HG03025 (cell line): ENCODE results near the gene MRPS34.
"Not testable (repeated sequence)": the region's sequence is repeated elsewhere in the genome, so short reads cannot be mapped to it uniquely, and the experiment has no call there.

Source experiments
- ATAC-seq: cut with Tn5 transposase; IDR thresholded peaks from one replicate; pipeline ENCODE4 v1.9.1; 2021; ENCODE audit warnings: mild to moderate bottlenecking, moderate library complexity; ENCODE audit not compliant: unreplicated experiment, low FRiP score

The MRPS34 gene

DNA sequence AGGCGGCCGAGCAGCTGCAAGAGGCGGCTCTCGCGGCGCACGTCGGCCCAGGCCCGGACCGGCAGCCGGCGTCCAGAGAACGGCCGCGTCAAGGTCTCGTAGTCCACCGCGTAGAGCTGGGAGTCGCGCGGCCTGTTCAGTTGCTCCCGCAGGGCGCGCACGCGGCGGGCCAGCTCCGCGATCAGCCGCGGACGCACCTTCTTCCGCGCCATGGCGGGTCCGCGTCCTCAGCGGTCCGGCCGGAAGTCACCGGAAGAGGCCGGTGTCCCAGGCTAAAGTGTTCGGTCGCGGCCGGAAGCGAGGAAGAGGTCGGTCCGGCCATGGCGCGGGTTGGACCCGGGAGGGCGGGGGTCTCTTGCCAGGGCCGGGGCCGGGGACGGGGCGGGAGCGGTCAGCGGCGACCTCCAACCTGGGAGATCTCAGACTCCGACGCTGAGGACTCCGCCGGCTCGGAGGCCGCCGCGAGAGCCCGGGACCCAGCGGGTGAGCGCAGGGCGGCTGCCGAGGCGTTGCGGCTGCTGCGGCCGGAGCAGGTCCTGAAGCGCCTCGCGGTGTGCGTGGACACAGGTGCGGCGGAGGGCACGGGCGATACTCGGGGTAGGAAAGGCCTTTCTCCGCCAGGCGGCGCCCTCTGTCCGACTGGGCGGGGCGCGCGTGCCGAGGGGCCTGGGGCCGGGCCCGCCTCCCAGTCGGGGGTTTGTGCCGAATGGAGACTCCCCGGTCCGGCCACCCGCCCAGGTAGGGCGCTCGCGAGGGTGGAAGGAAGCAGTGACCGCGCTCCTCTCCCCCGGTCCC lies at the start of gene MRPS34:
Gene MRPS34 (minus strand): TSS at position 227 of the 795 bp plus-strand sequence. CDS start 15 bp downstream, at position 212.
- no peak for ATAC-seq

DNA sequence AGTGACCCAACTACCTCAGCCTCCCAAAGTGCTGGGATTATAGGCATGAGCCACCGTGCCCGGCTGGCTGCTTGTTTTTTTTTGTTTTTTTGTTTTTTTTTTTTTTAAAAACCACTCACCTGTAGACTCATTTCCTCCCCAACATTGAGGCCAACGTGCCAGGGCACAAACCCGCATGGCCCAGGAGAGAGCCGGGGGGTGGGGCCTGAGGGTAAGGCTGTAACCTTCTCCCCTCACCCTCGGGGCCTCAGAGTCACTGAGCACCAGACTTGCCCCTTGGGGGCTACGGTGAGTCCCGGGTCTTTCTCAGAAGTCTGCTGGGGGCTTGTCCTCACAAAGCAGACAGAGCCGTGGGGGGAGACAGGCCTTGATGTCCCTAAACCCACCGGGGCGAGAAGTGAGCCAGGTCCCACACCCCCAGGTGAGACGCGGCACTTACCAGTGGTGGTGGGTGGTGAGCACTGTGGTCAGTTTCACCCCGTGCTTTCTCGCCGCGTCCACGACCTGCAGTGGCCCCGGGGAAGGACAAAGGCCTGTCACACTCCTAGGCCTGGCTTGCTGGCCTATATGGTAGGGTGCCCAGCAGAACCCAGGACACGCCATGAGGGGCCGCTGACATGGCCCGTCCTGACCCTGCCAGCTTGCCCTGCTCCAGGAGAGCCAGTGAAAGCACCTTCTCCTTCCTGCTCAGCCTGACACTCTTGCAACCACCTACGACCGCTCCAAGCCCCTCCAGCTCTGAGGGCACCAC lies 49.1 kb upstream of the MRPS34 start:
- ATAC-seq = no peak

DNA sequence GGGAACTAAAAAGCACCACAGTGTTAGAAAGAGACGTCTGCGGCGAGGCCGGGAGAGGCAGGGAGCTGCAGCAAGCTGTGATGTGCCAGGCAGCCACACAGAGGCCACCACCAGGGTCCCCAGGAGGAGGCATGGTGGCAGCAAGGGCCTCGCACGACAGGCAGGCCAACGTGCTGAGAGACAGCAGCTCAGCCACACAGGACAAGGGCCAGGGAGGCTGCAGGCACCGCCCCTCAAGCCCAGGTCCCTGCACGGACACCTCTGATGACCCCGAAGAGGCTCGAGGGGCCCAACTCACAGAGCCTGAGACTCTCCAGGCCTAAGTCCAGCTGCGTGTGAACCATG lies 48.0 kb upstream of the MRPS34 start:
- no peak for ATAC-seq

DNA sequence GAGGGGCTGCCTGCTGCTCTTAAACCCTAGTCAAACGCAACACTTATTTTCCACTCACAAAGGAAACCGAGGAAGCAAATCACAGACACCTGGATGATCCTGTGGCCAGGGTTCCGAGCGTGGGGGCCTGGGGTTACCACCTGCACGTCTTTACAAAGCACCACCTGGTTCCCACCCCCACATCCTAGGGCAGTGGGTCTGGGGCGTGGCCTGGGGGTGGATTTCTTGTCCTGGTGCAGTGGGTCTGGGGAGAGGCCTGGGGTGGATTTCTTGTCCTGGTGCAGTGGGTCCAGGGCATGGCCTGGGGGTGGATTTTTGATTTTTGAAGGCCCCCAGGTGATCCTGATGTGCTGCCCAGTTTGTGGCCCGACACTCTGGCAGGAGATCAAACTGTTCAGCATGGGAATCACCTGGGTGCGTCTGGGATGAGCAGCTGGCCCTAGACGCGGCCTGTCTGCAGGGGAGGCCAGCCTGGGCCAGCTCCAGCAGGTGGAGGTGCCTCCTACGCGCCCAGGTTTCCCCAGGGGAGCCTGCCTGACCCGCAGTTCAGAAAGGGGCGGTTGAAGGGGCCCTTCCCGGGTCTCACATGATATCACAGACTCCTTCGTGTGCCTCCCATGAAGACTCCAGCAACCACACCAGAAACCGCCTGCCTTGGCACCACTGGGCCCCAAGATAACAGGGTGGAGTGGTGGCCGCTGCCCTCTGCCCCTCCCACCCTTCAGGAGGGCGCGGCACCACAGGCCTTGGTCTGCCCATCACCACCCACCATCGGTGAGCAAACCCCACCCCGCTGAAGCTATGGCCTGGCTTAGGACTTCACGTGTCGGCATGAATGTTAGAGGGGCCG lies 47.4 kb upstream of the MRPS34 start:
- ATAC-seq = no peak

DNA sequence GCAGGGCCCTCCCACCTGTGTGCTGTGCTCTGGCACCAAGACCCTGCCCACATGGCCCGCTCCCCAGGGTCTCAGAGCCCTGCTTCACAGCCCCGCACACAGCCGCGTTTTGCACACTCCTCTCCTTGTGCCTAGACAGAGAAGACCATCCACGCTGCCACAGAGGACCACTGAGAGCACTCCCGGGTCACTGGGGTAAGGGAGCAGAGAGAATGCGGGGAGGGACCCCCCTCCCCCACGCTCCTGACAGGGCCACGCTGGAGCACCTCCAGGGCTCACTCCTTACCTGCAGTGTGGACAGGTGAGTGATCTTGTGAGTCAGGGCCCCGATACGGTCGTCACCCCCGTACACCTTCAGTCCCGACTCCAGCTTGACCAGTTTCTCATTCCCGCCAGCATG lies 46.7 kb upstream of the MRPS34 start:
- ATAC-seq = no peak

DNA sequence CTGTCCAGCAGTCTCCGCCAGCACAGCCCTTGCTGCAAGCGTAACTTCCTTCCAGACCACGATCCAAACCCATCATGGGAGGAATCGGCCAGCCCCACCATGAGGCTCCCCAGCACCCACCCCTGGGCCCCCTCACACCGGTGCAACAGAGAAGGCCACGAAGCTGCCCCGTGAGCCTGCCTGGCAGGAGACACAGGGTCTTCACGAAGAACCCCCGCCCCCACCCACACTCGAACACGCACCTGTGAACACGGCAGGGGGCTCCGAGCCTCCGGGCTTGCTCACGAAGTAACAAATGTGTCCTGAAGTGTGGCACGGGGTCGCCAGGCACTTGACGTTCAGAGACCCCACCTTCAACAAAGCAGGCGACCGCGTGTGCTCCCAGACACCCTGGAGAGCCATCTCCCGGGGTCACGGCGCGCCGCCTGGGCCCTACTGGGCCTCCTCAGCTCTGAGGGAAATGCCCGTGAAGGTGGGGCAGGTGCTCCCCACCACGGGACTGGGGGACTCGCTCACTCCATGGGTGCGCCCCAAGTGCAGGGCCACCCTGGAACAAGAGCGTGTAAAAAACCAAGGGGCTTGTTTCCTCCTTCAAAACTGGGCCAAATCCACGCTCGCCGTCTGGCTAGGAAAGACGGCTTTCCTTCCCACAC lies 46.1 kb upstream of the MRPS34 start:
- ATAC-seq = no peak

DNA sequence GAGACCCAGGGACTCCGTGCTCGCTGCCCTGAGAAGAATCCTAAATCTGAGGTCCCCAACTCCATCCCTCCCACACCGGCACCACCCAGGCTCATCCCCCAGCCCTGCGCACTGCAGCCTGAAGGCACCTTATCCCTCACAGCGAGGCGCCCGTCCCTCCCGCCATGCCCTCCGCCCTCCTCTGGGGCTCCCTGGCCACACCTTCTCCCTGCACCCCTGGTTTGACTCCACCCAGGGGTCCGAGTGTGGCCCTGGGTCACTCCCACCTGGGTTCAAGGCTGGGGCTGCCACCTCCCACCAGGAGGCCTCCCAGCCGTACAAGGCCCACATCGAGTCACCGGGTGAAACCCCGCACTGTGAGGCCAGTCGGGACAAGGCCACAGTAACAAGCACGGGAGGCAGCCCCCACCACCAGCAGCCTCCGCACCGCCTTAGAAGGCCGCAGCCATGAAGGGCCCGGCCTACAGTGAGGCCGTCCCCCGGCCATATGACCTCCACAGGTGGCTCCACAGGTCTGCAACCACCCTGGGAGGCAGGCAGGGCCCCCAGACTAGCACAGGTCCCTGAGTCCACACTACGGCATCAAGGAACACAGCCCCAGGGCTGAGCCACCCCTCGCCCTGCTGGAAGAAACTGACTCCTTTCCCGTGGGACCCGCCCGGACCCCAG lies 45.4 kb upstream of the MRPS34 start:
- no peak for ATAC-seq

DNA sequence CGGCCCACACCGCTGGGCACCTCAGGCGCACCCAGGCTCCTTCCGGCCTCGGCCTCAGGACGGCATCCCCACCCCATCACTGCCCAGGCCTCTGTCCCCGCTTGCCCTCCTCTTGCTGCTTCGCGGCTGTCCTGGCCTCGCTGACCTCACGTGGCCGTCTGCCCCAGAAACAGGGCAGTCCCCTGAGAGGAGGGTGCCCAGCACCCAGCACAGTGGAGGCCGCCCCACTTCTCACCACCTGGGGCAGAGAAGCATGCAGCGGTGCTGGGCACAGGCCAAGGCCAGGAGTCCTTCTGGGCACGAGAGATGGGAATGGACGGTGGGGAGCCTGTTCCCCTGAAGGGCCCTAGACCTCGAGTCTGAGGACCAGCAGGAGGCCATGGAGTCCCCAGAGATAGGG lies 44.8 kb upstream of the MRPS34 start:
- ATAC-seq = no peak

DNA sequence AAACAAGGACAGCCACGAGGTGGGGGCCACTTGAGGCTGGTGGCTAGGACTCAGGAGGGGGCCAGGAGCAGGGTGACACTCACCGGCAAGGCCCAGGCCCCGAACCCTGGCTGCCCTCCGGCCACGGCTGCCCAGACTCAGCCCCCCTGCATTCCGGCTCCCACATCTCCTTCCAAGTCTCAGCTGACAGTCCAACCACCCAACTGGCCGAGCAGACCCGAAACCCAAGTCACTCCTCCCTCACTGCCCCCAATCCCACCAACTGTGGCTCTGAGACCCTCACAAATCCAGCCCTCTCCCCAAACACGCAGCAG lies 44.3 kb upstream of the MRPS34 start:
- no peak for ATAC-seq

DNA sequence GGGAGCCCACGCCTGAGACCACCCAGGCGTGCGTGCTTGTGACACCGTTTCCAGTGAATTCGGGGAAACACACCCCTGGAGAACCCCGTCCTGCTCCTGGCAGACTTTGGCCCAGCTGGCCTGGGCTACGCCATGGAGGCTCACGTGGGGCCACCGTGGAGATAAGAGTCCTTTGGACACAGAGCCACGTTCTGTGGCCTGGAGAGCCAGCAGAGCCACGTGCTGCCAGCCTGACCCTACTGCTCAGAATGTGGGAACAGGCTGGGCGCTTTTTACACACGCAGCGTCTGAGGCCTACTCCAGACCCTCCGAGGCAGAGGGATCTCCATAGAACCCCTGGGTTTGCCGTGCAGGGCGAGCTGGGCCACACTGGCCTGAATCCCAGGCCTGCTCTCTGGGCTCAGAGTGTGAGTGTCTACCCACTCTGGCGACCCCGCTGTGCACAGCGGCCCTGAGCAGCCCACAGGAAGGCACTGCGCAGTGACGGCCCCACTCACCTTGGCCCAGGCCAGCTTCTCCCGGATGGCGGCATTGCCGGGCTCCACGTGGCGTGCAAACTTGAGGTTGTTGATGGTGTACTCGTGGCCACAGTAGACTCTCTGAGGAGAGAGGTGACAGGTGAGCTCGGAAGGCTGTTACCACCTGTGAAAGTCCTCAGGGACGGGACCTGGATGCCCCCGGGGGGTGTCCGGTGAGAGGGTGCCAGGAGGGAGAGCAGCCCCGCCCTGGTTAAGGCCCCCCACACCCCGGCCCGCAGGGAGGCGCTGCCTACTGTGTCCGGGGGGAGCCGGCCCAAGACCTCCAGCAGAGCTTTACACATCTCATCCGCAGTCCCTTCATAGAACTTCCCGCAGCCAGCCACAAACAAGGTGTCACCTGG lies 43.7 kb upstream of the MRPS34 start:
- no peak for ATAC-seq

DNA sequence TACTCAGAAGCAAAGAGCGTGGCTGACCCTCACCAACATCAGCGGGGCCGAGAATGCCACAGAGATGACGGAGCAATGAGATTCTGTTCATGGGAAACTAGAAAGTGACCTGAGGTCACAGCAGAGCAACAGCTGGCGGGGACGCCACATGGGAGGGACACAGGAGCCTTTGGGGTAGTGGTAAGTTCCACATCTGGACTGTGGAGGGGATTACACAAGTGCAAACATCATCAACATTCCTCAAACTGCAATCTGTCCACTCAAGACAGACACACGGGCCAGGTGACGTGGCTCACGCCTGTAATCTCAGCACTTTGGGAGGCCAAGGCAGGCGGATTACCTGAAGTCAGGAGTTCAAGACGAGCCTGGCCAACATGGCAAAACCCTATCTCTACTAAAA lies 42.5 kb upstream of the MRPS34 start:
- no peak for ATAC-seq

DNA sequence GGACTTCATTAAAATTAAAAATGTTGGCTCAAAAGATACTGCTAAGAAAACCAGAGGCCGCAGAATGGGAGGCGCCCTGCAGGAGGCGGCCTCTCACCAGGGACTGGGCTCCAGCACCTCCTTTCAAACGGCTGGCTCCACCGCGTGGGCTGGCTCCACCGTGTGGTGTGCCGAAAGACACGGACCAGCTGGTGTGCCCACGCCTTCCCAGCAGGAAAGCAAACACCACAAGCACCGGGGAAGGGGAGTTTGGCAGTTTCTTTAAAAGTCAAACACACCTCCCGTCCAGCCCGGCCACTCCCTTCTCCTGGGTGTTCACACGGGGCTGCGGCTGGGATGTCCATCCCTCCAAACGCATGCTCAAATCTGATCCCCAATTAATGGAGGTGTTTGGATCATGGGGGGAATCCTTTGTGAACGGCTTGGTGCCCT lies 39.8 kb upstream of the MRPS34 start:
- ATAC-seq = no peak

DNA sequence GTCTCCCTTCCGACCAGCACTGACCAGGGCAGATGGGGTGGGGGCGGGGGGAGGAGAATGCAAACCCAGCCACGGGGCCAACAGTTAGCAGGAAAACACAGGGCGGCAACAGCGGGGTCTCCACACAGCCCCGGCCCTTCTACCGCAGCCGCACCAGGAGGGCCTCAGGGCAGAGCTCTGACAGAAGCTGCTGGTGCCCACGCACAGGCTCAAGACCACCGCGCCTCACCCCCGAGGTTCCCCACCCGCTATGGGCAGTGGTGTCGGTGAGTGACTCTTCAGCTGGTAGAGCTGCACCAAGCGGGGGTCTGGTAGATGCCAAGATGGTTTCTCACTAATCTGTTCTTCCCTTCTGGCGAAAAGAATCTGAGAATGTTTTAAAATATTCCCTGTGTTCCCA lies 37.6 kb upstream of the MRPS34 start:
- no peak for ATAC-seq

DNA sequence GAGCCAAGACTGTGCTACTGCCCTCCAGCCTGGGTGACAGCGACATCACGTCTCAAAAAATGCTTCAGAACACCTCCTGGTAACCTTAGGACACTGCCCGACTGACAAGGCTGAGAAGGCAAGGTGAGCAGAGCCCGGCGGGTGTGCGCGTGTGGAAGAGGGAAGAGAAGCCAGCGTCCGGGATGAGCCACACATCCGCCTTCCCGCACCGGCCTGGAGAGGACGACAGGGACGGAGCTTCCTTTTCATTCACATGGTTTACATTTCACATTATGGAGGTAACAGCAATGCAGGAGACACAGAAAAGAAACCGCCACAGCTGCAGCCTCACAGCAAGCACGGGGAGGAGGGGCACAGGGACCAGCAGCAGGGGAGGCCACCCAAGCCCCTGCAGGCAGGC lies 37.2 kb upstream of the MRPS34 start:
- no peak for ATAC-seq

DNA sequence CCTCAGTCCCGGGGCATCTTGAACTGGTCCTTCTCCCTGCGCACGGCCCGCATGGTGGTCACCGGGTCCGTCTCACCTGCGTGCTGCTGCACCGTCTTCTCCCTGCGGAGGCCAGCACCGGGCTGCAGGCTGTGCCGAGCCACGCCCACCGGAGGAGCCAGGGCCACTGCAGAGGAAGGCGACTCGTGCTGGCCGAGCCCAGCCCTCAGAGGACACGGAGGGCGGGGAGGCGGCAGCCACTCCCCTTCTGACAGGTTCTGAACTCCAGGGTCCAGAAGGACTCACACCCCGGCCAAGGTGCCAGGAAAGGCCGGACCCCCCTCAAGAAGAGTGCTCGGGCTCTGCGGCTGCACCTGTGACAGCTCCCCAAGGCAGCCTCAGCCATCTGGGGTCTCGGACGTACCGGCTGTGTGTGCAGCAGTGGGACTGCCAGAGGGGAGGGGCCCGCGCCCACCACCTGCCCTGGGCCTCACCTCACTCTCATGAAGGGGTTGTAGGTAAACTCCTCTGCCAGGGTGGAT lies 36.4 kb upstream of the MRPS34 start:
- ATAC-seq = no peak

DNA sequence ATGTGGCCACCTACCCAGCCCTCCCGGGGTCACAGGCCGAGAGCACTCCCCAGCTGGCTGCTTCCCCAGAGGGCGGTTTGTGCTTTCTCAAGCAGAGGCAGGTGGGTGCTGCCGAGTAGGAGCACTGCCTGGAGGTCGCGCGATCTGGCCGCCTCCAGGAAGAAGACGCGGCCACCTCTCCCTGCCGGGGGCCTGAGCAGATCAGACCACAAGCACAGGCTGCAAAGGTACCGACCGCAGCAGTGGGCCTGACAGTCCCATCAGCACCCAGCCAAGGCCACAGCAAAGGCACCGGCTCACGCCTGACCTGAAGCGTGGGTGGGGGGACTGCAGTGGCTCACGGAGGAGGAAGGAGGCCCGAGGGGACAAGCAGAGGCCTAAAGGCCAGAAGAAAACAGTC lies 35.8 kb upstream of the MRPS34 start:
- no peak for ATAC-seq

DNA sequence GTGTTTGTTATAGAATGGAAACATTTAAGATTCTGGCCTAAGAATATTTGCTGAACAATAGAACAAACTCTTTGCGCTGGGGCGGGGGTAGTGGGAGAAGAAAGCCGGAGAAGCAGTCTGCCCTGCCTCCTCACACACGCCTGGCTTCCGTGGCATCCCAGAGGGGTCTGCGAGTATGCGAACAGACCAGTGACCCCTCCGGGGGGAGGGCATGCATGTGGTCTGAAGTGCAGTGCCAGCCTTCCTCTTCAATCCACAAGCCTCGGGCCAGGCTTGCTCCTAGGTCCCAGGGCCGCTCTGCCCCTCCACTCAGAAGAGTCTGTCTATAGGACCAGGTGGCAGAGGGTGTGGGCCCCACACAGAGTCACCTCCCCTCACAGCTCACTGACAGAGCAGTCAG lies 34.7 kb upstream of the MRPS34 start:
- ATAC-seq = no peak

DNA sequence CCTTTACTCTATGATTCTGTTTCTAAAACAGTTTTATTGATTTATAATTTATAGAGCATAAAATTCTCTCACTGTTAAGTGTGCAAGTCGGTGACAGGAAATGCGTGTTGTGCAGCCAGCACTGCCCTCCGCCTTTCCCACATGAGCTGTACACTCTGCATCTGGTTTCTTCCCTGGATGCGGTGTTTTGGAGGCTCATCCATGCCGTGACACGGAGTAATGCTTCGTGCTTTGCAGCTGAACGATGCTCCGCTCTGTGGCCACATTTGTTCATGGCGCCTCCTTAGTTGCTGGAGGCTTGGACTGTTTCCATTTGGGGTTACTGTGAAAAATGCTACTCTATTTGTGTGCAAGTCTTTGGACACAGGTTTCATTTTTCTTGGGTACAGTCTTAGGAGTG lies 27.8 kb upstream of the MRPS34 start:
- no peak for ATAC-seq

DNA sequence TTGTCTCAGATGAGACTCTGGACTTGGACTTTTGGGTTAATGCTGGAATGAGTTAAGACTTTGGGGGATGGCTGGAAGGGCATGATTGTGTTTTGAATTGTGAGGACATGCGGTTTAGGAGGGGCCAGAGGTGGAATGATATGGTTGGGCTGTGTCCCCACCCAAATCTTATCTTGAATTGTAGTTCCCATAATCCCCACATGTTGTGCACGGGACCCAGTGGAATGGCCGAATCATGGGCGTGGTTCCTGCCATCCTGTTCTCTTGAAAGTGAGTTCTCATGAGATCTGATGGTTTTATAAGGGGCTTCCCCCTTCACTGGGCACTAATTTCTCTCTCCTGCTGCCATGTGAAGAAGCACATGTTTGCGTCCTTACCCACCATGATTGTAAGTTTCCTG lies 26.3 kb upstream of the MRPS34 start:
- not testable (repeated sequence) for ATAC-seq
